GM23338 (cell line): ENCODE data around the gene TRAF3.
A peak's percentile ranks its signal among the peaks of the same experiment; 100 is the strongest.

Experiments
- POLR2AphosphoS5 ChIP-seq: IDR thresholded peaks from 2 replicates; pipeline ENCODE4 v1.6.1; 2016; ENCODE audit warnings: antibody characterized with exemption, low read depth
- TF ChIP-seq, protein P1 (sequence below): IDR thresholded peaks from one replicate; pipeline ENCODE4 v1.6.1; 2018; ENCODE audit warnings: antibody characterized with exemption; ENCODE audit not compliant: unreplicated experiment
- TF ChIP-seq, protein P2 (sequence below), 2 experiments: fragments of 200-600 bp in 1 of 2; sonication (generic) in 1 of 2; conservative IDR thresholded peaks; 2 replicates each; pipeline versions ENCODE4 v1.5.1 to v1.6.1; 2016 to 2017; ENCODE audit warnings: antibody characterized with exemption in 2 of 2, low read depth in 2 of 2, mild to moderate bottlenecking in 2 of 2, moderate library complexity in 1 of 2

DNA sequence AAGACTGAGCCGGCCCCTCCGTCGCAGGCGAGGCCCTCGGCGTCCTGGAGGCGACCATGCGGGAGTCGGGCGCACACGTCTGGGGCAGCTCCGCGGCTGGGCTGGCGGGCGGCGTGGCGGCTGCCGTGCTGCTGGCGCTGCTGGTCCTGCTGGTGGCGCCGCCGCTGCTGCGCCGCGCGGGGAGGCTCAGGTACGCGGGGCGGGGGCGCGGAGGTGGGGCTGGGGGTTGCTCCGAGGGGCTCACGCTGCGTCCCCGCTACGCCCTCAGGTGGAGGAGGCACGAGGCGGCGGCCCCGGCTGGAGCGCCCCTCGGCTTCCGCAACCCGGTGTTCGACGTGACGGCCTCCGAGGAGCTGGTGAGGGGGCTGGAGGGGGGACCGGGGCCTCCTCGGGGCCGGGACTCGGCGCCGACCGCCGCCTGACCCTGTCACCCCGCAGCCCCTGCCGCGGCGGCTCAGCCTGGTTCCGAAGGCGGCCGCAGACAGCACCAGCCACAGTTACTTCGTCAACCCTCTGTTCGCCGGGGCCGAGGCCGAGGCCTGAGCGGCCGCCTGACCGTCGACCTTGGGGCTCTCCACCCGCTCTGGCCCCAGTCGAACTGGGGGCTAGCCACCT is 153.0 kb downstream of the TRAF3 start:
- TF ChIP-seq, protein P1, sequence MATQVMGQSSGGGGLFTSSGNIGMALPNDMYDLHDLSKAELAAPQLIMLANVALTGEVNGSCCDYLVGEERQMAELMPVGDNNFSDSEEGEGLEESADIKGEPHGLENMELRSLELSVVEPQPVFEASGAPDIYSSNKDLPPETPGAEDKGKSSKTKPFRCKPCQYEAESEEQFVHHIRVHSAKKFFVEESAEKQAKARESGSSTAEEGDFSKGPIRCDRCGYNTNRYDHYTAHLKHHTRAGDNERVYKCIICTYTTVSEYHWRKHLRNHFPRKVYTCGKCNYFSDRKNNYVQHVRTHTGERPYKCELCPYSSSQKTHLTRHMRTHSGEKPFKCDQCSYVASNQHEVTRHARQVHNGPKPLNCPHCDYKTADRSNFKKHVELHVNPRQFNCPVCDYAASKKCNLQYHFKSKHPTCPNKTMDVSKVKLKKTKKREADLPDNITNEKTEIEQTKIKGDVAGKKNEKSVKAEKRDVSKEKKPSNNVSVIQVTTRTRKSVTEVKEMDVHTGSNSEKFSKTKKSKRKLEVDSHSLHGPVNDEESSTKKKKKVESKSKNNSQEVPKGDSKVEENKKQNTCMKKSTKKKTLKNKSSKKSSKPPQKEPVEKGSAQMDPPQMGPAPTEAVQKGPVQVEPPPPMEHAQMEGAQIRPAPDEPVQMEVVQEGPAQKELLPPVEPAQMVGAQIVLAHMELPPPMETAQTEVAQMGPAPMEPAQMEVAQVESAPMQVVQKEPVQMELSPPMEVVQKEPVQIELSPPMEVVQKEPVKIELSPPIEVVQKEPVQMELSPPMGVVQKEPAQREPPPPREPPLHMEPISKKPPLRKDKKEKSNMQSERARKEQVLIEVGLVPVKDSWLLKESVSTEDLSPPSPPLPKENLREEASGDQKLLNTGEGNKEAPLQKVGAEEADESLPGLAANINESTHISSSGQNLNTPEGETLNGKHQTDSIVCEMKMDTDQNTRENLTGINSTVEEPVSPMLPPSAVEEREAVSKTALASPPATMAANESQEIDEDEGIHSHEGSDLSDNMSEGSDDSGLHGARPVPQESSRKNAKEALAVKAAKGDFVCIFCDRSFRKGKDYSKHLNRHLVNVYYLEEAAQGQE: no peak
- no peak for TF ChIP-seq POLR2AphosphoS5
- TF ChIP-seq, protein P2, sequence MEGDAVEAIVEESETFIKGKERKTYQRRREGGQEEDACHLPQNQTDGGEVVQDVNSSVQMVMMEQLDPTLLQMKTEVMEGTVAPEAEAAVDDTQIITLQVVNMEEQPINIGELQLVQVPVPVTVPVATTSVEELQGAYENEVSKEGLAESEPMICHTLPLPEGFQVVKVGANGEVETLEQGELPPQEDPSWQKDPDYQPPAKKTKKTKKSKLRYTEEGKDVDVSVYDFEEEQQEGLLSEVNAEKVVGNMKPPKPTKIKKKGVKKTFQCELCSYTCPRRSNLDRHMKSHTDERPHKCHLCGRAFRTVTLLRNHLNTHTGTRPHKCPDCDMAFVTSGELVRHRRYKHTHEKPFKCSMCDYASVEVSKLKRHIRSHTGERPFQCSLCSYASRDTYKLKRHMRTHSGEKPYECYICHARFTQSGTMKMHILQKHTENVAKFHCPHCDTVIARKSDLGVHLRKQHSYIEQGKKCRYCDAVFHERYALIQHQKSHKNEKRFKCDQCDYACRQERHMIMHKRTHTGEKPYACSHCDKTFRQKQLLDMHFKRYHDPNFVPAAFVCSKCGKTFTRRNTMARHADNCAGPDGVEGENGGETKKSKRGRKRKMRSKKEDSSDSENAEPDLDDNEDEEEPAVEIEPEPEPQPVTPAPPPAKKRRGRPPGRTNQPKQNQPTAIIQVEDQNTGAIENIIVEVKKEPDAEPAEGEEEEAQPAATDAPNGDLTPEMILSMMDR (conservative IDR thresholded peaks at IDR 0.05; ENCODE audit: low read depth in 2 of 2): peak in 1 of 2 experiments; percentile 42; a peak in 2 of 4 replicates
